HUES48 (cell line): Measurements from ENCODE around the gene ASXL1.

Experiments
- H3K27ac ChIP-seq: one replicate; pipeline ENCODE4 v1.7.0; 2013; ENCODE audit warnings: low read depth, low read length, inconsistent platforms
- H3K27me3 ChIP-seq: 2 replicates; pipeline ENCODE4 v1.6.1; 2013; ENCODE audit warnings: mild to moderate bottlenecking, low read length; ENCODE audit not compliant: control insufficient read depth, insufficient read depth
- H3K36me3 ChIP-seq: 2 replicates; pipeline ENCODE4 v1.6.1; 2013; ENCODE audit warnings: low read length; ENCODE audit not compliant: control insufficient read depth, insufficient read depth
- H3K4me1 ChIP-seq: 2 replicates; pipeline ENCODE4 v1.6.1; 2013; ENCODE audit warnings: mild to moderate bottlenecking, low read length; ENCODE audit not compliant: control insufficient read depth, insufficient read depth
- H3K4me3 ChIP-seq: 2 replicates; pipeline ENCODE4 v1.5.1; 2013; ENCODE audit warnings: mild to moderate bottlenecking, low read depth, low read length
- H3K9ac ChIP-seq: 2 replicates; pipeline ENCODE4 v1.6.1; 2013; ENCODE audit warnings: mild to moderate bottlenecking, low read depth, low read length, moderate library complexity
- H3K9me3 ChIP-seq: 2 replicates; pipeline ENCODE4 v1.6.1; 2013; ENCODE audit warnings: low read length; ENCODE audit not compliant: control insufficient read depth, insufficient read depth

Gene ASXL1

GRCh38 chr20:32470940-32471339, 112.8 kb downstream of the ASXL1 start:
- peaks cover 30% of the 10 kb centered on the region for H3K4me1 ChIP-seq
- no peak overlapping the region for H3K27ac ChIP-seq
- H3K9me3 ChIP-seq: no peaks in the 10 kb centered on the region
- H3K36me3 ChIP-seq: peaks cover 17% of the 10 kb centered on the region
- no peak overlapping the region for H3K9ac ChIP-seq
- H3K27me3 ChIP-seq: no peaks in the 10 kb centered on the region
- no peak overlapping the region for H3K4me3 ChIP-seq

- Histone ChIP-seq H3K9me3 (no peaks in the 10 kb centered on the region), H3K9ac (no peak overlapping the region), H3K4me1 (peaks cover 45% of the 10 kb centered on the region), H3K36me3 (peaks cover 17% of the 10 kb centered on the region), H3K4me3 (no peak overlapping the region), H3K27ac (no peak overlapping the region), H3K27me3 (no peaks in the 10 kb centered on the region)
Observed at GRCh38 chr20:32472581-32473207, 114.6 kb downstream of the ASXL1 start.

GRCh38 chr20:32473231-32474008, 115.3 kb downstream of the ASXL1 start:
- no peaks in the 10 kb centered on the region for H3K9me3 ChIP-seq
- H3K9ac ChIP-seq: no peak overlapping the region
- no peak overlapping the region for H3K4me3 ChIP-seq
- H3K27ac ChIP-seq: peak overlapping the region; percentile 44
- peaks cover 17% of the 10 kb centered on the region for H3K36me3 ChIP-seq
- H3K27me3 ChIP-seq: no peaks in the 10 kb centered on the region
- peaks cover 45% of the 10 kb centered on the region for H3K4me1 ChIP-seq

- Histone ChIP-seq H3K4me1 (peaks cover 45% of the 10 kb centered on the region), H3K36me3 (peaks cover 17% of the 10 kb centered on the region), H3K27me3 (no peaks in the 10 kb centered on the region), H3K27ac (peak overlapping the region; percentile 83), H3K9ac (no peak overlapping the region), H3K4me3 (no peak overlapping the region), H3K9me3 (no peaks in the 10 kb centered on the region)
Observed at GRCh38 chr20:32474009-32474716, 116.0 kb downstream of the ASXL1 start.

GRCh38 chr20:32474717-32474966, 116.5 kb downstream of the ASXL1 start:
- no peaks in the 10 kb centered on the region for H3K9me3 ChIP-seq
- H3K4me3 ChIP-seq: no peak overlapping the region
- peak overlapping the region; percentile 45; the same call in 1 of the 2 replicates for H3K9ac ChIP-seq
- H3K27ac ChIP-seq: peak overlapping the region; percentile 83
- peaks cover 17% of the 10 kb centered on the region for H3K36me3 ChIP-seq
- no peaks in the 10 kb centered on the region for H3K27me3 ChIP-seq
- peaks cover 45% of the 10 kb centered on the region for H3K4me1 ChIP-seq

GRCh38 chr20:32474967-32475811, 117.1 kb downstream of the ASXL1 start:
- peak overlapping the region; percentile 45; the same call in 1 of the 2 replicates for H3K9ac ChIP-seq
- H3K9me3 ChIP-seq: no peaks in the 10 kb centered on the region
- peaks cover 17% of the 10 kb centered on the region for H3K36me3 ChIP-seq
- H3K27me3 ChIP-seq: no peaks in the 10 kb centered on the region
- H3K4me1 ChIP-seq: peaks cover 45% of the 10 kb centered on the region
- H3K27ac ChIP-seq: peak overlapping the region; percentile 83
- peak overlapping the region; percentile 43 for H3K4me3 ChIP-seq

GRCh38 chr20:32476684-32477593, 118.8 kb downstream of the ASXL1 start:
- Histone ChIP-seq H3K4me1 (peaks cover 58% of the 10 kb centered on the region), H3K4me3 (no peak overlapping the region), H3K9ac (no peak overlapping the region; the same call in 1 of the 2 replicates), H3K36me3 (peaks cover 10% of the 10 kb centered on the region; the same call in 1 of the 2 replicates), H3K27me3 (no peaks in the 10 kb centered on the region), H3K9me3 (no peaks in the 10 kb centered on the region), H3K27ac (no peak overlapping the region)

GRCh38 chr20:32477594-32478512, 119.7 kb downstream of the ASXL1 start:
- Histone ChIP-seq H3K36me3 (peaks cover 7% of the 10 kb centered on the region; the same call in 1 of the 2 replicates), H3K9ac (no peak overlapping the region), H3K27me3 (no peaks in the 10 kb centered on the region), H3K9me3 (no peaks in the 10 kb centered on the region), H3K4me3 (no peak overlapping the region), H3K4me1 (peaks cover 59% of the 10 kb centered on the region), H3K27ac (no peak overlapping the region)

- Histone ChIP-seq H3K4me1 (peaks cover 59% of the 10 kb centered on the region), H3K4me3 (no peak overlapping the region), H3K9ac (no peak overlapping the region), H3K36me3 (peaks cover 7% of the 10 kb centered on the region; the same call in 1 of the 2 replicates), H3K27me3 (no peaks in the 10 kb centered on the region), H3K9me3 (no peaks in the 10 kb centered on the region), H3K27ac (no peak overlapping the region)
Observed at GRCh38 chr20:32478576-32478975, 120.4 kb downstream of the ASXL1 start.
